GM13977 (cell line): ENCODE data around the gene SELENOH.

Source experiments
- DNase-seq: peaks from one replicate; pipeline ENCODE4 v3.0.0; 2012; ENCODE audit warnings: low spot score
- CTCF ChIP-seq: IDR thresholded peaks from 2 replicates; pipeline ENCODE4 v1.5.1; 2012; ENCODE audit warnings: mild to moderate bottlenecking, control low read depth; ENCODE audit not compliant: insufficient read depth; ENCODE audit errors: extremely low read depth, missing control alignments
- in situ Hi-C: fragments of 300-500 bp; cut with MboI; formaldehyde crosslinking; loops from one replicate; pipeline ENCODE4 v1.12.0; 2022; ENCODE audit warnings: low sequenced_read_pairs, low pct_unique_long_range_greater_than_20kb, mixed read lengths, inconsistent platforms; ENCODE audit not compliant: unreplicated experiment

SELENOH gene

GRCh38 chr11:57729479-57729878 lies 11.8 kb upstream of the SELENOH start:
- no peak for DNase-seq
- in situ Hi-C loops: no loop called here
- TF ChIP-seq CTCF: no peak

- in situ Hi-C loops: no loop called here
- no peak for DNase-seq
- TF ChIP-seq CTCF: no peak
These were observed 8.6 kb upstream of the SELENOH start for GRCh38 chr11:57732661-57733060.

GRCh38 chr11:57735619-57736298 lies 5.5 kb upstream of the SELENOH start:
- no peak for TF ChIP-seq CTCF
- no peak for DNase-seq
- in situ Hi-C loops: no loop called here

DNA sequence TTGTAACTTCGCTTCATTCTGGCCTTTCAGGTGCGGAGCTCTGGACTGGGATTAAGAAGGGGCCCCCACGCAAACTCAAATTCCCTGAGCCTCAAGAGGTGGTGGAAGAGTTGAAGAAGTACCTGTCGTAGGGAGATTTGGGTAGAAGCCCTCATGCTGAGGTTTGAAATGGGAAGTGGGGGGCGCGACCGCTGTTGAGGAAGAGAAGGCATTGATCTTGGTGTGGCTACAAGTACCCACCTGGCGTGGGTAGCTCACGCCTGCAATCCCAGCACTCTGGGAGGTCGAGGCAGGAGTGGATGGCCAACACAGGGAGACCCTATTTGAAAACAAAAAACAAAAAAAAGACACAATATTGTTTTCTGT lies 779 bp downstream of the SELENOH start:
- no peak for DNase-seq
- in situ Hi-C loops: loop anchor here (10.0 kb wide), 1 partner anchor 53 kb away; no protein-coding TSS in a partner anchor
- TF ChIP-seq CTCF: no peak

DNA sequence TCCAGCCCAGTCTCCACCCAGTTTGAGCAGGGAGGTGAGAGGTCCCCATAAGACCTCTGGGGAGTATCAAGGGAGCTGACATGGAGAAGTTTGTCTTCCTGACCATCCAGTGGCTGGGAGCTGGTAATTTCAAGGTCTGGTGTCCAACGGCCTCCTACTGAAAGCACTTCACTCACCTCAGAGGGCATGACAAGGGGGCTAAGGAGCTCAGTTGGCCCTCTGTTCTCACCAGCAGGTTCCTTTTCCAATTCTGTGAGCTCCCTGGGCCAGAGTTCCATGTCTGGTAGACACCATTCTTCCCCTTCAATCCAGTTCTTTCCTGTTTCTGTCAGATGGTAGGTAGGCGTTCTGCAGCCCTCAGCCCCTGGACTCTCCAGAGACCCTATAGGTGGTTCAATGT lies 3.1 kb downstream of the SELENOH start:
- DNase-seq: no peak
- in situ Hi-C loops: loop anchor here (10.0 kb wide), 1 partner anchor 50 kb away; no protein-coding TSS in a partner anchor
- TF ChIP-seq CTCF: no peak

DNA sequence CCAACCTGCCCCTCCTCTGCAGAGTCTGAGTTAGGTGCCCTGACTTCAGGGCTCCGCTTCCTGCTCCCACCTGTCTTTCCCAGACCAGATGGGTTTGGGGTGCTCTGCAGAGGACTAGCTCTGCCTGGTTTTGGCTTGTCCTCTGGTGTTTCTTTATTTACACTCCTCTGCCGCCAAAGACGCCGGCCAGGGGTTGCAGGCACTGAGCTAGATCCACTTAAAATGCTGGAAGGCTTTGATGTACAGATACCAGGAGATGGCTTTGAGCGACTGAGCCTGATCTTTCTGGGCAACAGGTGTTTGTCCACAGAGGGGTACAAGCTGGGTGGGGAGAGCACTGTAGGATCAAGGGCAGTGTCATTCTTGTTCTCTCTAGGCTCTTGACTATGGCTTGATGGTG lies 3.9 kb downstream of the SELENOH start:
- in situ Hi-C loops: loop anchor here (10.0 kb wide), 1 partner anchor 50 kb away; no protein-coding TSS in a partner anchor
- no peak for TF ChIP-seq CTCF
- DNase-seq: no peak
